ENCODE measurements around the gene FHIP1B.

DNA sequence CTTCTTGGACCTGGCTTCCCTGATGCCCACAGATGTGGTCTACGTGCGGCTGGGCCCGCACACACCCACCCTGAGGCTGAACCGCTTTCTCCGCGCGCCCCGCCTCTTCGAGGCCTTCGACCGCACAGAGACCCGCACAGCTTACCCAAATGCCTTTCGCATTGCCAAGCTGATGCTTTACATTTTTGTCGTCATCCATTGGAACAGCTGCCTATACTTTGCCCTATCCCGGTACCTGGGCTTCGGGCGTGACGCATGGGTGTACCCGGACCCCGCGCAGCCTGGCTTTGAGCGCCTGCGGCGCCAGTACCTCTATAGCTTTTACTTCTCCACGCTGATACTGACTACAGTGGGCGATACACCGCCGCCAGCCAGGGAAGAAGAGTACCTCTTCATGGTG lies 5.7 kb upstream of the FHIP1B start:
- TF ChIP-seq POLR2A (IDR thresholded peaks at IDR 0.05) (no peak), POLR2AphosphoS5 (IDR thresholded peaks at IDR 0.05) (no peak)
- TF ChIP-seq, protein P1, sequence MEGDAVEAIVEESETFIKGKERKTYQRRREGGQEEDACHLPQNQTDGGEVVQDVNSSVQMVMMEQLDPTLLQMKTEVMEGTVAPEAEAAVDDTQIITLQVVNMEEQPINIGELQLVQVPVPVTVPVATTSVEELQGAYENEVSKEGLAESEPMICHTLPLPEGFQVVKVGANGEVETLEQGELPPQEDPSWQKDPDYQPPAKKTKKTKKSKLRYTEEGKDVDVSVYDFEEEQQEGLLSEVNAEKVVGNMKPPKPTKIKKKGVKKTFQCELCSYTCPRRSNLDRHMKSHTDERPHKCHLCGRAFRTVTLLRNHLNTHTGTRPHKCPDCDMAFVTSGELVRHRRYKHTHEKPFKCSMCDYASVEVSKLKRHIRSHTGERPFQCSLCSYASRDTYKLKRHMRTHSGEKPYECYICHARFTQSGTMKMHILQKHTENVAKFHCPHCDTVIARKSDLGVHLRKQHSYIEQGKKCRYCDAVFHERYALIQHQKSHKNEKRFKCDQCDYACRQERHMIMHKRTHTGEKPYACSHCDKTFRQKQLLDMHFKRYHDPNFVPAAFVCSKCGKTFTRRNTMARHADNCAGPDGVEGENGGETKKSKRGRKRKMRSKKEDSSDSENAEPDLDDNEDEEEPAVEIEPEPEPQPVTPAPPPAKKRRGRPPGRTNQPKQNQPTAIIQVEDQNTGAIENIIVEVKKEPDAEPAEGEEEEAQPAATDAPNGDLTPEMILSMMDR (IDR thresholded peaks at IDR 0.05 in 8 of 11, conservative IDR thresholded peaks at IDR 0.05 in 3 of 11), result no peak

Measured in spleen (tissue), 7 donors.